HG03139 (cell line): ENCODE measurements around the gene SUSD1.
A peak's percentile ranks its signal among the peaks of the same experiment; 100 is the strongest.
"Not testable (repeated sequence)": the region's sequence is repeated elsewhere in the genome, so short reads cannot be mapped to it uniquely, and the experiment has no call there.

Experiments used
- ATAC-seq: cut with Tn5 transposase; IDR thresholded peaks from one replicate; pipeline ENCODE4 v1.9.1; 2021; ENCODE audit not compliant: unreplicated experiment

Gene SUSD1

DNA sequence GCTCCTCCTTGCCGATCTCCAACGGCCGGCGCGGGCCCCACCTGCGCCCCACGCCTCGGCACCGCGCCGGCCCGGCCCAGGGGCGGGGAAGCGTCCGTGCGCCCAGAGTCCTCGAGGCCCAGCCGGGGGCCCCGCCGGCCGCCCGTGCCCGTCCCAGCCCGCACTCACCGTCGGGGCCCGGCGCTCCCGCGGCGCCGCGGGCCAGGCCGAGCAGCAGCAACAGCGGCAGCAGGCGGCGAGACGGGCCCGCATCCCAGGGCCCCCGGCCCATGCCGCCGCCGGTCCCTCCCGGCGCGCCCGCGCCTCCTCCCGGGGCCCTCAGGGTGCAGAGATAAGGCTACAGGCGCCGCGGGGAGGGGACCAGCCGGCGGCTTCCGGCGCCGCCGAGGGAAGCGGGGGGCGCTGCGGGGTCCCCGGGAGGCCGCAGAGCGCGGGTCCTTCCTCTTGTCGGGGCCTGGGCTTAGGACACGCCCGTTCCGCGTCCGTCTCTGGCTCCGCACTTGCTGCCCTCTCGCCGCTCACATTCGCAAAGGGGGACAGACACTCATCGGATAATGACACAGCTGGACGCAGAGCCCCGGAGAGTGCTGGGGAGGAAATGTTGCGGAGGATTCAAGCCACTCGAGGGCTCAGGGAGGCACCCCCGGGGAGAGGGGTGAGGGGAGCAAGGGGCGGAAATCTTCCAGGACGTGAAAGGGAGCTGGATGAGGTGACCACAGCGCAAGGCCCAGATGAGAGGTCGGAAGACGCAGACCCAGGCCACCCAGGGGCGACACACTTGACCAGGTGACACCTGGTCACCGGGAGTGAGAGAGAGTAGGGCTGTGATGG is at the start of gene SUSD1:
Gene SUSD1, minus strand, starts transcription at position 333 of the 831 bp plus-strand sequence. Its CDS starts 62 bp downstream, at position 271.
- ATAC-seq, result peak; percentile 36

DNA sequence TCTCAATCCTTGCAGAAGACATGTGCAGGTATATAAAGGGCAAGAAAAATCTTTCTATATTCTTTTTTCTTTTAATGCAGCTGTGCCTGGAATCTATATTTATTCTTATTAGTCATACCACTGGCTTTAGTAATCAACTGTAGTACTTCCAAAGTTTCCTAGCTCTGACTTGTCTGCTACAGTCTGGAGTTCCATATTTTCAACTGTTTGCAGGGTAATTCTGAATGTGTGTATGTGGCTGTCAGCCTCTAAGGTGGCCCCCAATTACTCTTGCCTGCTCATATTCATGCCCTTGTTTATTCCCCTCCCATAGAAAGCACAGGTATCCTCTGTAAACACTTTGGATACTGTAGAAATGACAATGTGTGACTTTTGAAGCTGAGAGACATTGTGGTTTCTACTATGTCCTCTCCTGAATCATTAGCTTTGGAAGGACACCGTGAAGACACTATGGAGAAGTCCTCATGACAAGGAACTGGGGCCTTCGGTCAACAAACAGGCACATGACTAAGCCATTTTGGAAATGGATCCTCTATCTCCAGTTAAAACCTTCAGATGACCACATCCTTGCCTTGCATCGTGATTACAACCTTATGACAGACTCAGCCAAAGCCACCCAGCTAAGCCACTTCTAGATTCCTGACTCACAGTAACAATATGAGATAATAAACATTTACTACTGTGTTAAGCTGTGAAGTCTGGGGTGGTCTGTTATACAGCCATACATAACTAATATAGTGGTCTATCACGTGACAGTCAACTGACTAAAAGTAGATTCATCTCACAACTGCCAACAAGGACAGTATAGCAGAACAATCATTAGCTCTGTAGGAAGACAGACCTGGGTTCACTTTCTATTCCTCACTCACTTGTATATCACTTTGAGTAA is 49.5 kb upstream of the SUSD1 start:
- peak; percentile 72 for ATAC-seq

DNA sequence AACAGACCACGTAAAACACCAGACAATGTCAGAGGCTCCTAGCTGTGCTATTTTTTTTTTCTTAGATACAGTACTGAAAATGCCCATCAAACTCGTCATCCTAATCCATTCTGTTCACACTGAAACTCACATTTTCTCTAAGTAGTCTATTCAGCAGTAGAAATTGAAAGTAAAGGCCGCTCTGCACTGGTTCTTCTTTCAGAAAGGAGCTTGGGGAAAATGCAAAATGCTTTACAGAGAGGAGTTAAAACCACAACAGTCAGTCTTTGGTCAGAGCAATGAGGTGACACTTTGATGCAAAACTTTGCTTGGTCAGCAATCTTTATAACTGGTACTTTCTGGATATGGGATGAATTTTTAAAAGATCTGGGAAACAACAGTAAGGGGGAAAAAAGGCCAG is 43.8 kb upstream of the SUSD1 start:
- peak; percentile 94 for ATAC-seq

DNA sequence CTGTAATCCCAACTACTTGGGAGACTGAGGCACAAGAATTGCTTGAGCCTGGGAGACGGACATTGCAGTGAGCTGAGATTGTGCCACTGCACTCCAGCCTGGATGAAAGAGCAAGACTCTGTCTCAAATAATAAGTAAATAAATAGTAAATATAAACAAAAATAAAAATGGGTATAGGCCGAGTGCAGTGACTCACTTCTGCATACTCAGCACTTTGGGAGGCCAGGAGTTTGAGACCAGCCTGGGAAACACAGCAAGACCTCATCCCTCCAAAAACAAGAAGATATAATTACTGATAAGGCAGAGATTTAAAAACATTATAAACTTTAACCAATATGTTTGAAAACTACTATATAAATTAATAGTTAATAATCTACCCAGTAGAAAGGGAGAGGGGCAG is 37.8 kb upstream of the SUSD1 start:
- no peak for ATAC-seq

DNA sequence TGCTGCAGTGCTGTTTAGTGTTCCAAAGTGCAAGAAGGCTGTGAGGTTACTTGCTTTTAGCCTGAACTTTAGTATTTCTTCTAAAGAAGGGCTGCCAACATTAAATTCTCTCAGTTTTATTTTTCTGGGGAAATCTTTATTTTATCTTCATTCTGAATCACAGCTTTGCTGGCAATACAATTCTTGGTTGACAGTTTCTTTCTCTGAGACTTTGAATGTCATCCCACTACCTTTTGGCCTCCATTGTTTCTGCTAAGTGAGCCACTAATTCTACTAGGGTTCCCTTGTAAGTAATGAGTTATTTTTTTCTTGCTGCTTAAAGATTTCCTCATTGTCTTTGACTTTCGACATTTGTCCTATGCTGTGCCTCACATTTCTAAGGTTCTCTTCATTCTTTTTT is 32.4 kb upstream of the SUSD1 start:
- no peak for ATAC-seq

DNA sequence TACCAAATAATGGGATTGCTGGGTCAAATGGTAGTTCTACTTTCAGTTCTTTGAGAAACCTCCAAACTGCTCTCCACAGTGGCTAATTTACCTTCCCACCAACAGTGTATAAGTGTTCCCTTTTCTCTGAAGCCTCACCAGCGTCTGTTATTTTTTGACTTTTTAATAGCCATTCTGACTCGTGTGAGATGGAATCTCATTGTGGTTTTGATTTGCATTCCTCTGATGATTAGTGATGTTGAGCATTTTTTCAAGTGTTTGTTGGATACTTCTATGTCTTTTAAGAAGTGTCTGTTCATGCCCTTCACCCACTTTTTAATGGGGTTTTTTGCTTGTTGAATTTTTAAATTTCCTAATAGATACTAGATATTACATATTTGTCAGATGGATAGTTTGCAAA is 28.4 kb upstream of the SUSD1 start:
- no peak for ATAC-seq

DNA sequence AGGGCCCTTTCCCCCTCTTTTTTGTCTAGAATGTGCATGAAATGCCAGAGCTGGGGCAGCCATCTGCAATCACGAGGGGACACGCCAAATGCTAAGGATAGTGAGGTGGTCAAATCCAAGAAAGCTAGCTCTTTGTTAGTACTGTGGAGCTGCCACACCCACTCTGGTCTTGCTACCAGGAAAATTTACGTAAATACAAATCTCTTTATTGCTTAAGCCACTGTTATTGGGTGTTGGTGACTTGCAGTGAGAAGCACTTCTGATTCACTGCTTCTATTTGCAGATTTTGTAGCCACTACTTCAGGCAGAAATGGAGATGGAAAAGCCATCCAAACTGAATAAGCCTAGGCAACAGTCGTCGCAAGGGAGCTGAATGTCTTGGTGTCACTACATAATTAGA is 25.6 kb upstream of the SUSD1 start:
- no peak for ATAC-seq

DNA sequence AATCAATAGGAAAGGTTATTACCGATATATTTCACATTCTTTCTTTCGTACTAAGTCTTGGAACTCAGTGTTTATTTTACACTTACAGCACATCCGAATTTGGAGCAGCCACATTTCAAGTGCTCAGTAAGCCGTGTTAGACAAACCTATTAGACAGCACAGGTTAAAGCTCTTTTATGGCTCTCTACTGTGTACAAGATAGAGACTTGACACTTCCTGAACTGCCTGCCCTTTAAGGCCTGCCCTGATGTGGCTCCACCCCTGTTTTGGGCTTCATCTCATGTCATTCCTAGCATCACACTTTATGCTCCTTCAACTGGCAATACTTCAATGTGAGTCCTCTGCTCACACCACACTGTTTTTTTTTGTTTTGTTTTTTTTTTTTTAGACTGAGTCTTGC is 23.5 kb upstream of the SUSD1 start:
- no peak for ATAC-seq

DNA sequence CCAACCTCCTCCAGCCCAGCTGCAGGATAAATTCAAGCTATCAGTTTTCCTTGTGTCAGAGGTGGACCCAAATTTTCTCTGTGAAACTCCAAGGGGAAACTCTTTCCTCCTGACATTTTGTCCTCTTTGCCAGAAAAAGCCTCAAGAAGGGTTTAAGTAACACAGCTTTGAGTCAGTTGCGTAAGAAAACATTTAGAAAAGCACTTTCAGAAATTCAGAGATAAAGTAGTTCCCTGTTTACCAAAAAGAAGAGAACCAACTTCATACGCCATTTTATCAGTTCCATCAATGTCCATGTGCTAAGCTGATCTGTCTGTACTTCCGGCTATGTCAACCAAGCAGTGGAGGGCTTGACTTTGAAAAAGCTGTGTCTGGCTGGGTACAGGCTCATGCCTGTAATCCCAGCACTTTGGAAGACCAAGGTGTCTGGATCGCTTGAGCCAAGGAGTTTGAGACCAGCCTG is 19.9 kb upstream of the SUSD1 start:
- no peak for ATAC-seq

DNA sequence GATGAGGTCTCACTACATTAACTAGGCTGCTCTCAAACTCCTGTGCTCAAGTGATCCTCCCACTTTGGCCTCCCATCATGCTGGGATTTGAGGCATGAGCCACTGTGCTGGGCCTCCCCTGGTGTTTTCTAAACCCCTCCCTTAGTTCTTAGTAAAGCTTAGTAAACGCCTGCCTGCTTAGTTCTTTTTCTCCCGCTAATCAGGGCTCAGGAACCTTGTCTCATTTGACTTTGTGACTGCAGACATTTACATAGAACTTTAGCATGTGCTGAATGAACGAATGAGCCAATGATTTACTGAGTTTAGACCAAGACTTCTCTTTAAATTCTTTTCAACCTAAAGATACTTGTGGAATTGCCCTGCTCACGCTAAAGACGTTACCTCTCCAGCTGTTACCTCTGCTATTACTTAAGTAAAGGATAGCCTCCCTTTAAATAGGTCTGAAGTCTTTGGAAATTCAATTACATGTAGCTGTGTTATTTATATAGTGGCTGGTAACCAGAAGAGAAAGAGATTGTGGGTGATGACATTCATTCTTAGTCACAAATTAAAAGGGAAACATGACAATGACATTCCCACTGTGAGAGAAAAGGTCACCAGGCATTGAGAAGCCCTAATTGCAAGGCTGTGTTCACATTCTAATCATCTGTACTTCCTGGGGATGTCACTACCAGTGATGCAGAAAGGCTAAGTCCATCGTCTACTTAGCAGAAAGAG is 18.6 kb upstream of the SUSD1 start:
- no peak for ATAC-seq

DNA sequence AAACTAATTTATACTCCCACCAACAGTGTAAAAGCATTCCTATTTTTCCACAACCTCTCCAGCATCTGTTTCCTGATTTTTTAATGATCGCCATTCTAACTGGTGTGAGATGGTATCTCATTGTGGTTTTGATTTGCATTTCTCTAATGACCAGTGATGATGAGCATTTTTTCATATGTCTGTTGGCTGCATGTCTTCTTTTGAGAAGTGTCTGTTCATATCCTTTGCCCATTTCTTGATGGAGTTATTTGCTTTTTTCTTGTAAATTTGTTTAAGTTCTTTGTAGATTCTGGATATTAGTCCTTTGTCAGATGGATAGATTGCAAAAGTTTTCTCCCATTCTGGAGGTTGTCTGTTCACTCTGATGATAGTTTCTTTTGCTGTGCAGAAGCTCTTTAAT is 15.2 kb upstream of the SUSD1 start:
- ATAC-seq, result not testable (repeated sequence)

DNA sequence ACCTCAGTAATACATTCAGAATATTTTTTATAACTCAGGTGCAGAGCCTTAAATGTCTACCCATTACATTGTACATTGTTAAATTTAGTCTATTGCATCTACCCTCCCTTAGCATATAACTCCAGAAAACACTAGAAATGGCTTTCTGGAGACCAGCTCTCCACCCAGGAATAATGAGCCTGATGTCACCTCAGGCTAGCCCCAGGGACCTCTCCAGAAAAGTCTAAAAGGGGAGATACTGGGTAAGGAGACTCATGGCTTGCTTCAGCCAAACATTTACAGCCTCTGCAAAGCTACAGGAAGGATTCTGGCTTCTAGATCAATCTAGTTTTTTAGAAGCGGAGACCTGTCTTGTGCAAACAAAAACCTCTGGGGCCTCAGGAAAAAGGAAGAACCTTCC is 13.8 kb upstream of the SUSD1 start:
- no peak for ATAC-seq

DNA sequence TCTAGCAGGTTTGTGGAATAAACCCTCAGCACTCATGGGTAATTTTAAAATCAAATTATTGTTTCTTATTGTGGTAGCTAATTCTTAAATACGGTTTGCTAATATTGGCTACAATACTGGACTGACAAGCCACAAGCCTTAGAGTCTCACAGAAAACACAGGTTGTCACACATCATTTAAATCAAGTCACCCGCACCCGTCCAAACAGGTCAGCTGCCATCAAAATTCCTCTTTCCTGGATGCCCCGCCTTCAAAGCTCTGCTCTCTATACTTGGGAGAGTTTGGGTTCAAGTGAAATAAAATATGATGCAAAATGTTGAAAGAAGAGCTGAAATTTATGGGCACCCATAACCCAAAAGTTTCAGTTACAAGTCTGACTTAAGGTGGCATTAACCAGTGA is 12.3 kb upstream of the SUSD1 start:
- ATAC-seq, result no peak

DNA sequence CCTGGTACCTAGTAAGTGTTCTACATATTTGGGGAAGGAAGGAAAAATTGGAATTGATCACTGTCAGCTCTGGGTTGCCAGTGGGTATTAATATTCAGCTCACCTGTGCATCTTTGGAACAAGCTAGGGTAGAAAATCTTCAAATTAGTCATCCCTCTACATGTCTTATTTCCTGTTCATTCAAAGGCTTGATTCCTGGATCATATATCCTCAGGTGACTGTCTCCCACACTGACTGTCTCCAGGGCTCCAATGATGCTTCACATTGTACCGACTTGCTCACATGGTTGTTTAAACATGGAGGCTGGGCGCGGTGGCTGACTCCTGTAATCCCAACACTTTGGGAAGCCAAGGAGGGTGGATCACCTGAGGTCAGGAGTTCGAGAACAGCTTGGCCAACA is 11.6 kb upstream of the SUSD1 start:
- ATAC-seq, result no peak

DNA sequence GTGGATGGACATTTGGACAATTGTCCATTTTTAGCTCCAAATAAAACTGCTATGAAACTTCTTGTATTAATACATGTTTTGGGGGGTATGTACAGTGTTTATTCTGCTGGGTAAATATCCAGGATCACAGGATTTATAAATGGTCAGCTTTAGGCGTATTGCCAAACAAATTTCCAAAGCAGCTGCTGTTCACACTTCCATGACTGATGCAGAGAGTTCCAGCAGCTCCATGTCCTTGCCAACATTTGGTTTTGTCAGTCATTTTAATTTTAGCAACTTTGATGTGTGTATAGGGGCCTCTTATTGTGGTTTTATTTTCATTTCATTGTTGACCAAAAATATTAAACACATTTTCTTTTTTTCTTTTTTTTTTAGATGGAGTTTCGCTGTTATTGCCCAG is 9.8 kb upstream of the SUSD1 start:
- no peak for ATAC-seq

DNA sequence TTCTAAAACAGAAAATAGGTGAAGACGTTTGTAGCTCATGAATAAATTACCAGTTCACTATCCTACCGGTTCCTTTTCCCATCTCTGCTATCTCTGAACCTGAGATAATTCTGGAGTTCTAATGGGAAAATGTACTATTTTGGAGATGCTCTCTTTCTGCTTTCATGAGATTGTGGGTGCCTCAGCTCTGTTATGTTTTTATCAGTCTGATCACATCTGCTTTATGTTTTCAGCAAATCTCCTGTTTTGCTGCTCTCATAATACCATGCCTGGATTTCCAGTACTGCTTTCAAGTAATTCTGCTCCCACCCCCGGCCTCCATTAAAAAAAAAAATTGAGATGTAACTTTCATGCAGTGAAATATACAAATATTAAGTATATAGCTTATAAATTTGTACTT is 9.1 kb upstream of the SUSD1 start:
- no peak for ATAC-seq

DNA sequence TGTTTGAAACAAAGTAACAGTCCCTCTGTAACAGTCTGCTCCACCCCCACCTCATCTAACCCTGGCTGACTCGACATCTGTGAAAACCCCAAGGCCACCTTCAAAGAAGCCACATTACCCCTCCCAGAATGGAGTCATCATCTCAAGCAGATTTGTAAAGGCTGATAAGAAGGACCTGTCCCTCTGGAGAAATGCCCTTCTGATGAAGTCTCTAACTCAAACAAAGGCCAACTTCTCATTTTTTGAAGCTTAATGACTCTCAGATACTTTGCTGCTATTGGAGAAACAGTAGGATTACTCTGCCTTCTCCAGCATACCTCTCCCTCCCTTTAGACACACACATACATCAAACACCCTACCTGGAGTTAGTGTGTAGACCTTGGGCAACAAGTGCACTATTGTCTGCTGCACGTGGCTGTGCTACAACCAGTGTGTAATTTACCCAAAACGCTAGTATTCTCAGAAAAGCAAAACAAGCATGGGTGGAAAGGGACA is 5.3 kb upstream of the SUSD1 start:
- ATAC-seq, result no peak

DNA sequence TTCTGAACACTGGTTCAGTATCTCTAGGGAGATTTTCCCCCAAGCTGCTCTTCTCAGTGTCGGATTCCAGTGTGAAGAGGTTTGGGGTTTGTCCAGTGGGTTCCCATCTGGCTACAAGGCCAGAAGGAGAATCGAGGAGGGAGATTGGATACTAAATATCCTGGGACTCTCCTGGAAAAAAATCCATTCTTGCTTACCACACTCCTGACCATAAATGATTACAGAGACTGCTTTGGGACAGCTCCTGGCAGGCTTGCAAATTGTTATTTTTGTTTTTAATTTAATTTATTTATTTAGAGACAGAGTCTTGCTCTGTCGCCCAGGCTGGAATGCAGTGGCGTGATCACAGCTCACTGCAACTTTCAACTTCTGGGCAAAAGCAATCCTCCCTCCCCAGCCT is 4.7 kb upstream of the SUSD1 start:
- no peak for ATAC-seq

DNA sequence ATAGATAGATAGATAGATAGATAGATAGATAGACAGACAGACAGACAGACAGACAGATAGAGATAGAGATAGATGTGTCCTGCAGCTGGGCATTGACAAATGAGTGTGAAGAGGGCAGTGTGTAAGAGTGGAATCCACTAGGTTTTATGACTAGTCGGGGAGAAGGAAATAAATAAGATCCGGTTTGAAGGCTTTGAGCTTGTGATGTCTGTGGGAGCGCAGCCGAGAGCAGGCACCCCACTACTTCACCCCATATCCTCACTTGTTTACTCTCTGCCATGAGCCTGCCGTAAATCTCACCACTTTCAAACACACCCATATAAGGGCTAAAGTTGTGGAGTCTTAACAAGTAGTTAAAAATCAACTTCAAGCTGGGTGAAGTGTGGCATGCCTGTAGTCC is 1.4 kb upstream of the SUSD1 start:
- no peak for ATAC-seq

DNA sequence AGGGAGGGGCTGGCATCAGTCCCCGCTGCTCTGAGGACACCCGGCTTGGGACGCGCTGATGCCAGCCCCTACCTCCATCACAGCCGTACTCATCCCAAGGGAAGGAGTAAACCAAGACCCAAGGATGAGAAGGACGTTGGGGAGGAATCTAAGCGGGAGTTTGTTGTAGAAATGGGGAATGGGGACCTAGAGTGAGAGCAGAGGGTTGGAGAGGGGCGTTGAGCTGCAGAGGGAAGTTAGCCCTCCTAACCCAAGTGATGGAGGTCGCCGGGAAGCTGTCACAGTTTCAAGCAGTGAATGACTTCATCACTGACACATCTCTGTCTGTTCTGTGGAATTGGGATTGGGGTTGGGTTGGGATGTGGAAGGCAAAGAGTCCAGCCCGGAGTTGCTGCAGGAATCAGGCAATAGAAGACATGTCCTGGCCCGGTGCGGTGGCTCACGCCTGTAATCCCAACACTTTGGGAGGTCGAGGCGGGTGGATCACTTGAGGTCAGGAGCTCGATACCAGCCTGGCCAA is 759 bp upstream of the SUSD1 start:
- no peak for ATAC-seq
